ENCODE data around the gene ACP7. TPM values are rescaled to one million over a fixed set of nuclear protein-coding genes. Genes with fewer than 3 reads are reported as not detected.

ACP7 gene
- total RNA-seq, 4 donors from 2014 or later, result not detected

DNA sequence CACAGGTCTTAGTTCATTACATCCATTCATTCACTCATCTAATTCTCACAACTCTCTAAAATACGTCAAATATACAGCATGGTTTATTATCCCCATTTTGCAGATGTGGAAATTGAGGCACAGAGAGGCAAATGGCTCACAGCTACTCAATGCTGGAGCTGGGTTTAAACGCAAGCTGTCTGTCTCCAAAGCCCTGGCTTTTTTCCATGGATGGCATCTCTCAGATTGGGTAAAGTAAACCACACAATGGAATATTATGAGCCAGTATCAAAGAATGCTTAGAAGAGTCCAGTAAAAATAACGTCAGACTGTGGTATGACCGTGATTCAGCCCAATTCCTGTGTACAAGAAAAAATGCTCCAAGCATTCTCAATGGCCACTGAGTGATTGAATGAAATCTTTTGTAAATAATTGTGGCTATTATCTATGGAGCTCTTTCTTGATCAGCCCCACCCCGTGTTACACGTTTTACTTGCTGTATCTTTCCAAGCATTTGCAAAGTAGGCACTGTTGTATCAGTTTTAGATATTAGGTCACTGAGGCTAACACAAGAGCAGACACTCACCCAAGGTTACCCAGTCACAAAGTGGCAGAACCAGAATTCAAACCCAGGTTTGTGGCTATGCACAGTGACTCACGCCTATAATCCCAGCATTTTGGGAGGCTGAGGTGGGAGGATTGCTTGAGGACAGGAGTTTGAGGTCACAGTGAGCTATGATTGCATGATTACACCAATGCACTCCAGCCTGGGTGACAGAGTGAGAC, 5.5 kb upstream of the ACP7 start:
- Histone ChIP-seq H3K27ac (replicated peaks in 1 of 4) (no peak overlapping the region), H3K27me3 (peaks cover 0 to 83% (median 10%) of the 10 kb centered on the region in 4 donors), H3K9me3 (no peaks in the 10 kb centered on the region), H3K4me3 (no peak overlapping the region), H3K4me1 (peaks cover 5 to 10% (median 7%) of the 10 kb centered on the region in 4 donors), H3K36me3 (no peaks in the 10 kb centered on the region)
- no peak for DNase-seq (ENCODE audit: extremely low spot score)
- intact Hi-C loops (cut with DNase I), result no loop called here
- no peak for TF ChIP-seq EP300 (IDR thresholded peaks at IDR 0.05)
- TF ChIP-seq POLR2A (IDR thresholded peaks at IDR 0.05; ENCODE audit: low read depth), result no peak
- no peak for TF ChIP-seq POLR2AphosphoS5 (IDR thresholded peaks at IDR 0.05)
- TF ChIP-seq, protein P1, sequence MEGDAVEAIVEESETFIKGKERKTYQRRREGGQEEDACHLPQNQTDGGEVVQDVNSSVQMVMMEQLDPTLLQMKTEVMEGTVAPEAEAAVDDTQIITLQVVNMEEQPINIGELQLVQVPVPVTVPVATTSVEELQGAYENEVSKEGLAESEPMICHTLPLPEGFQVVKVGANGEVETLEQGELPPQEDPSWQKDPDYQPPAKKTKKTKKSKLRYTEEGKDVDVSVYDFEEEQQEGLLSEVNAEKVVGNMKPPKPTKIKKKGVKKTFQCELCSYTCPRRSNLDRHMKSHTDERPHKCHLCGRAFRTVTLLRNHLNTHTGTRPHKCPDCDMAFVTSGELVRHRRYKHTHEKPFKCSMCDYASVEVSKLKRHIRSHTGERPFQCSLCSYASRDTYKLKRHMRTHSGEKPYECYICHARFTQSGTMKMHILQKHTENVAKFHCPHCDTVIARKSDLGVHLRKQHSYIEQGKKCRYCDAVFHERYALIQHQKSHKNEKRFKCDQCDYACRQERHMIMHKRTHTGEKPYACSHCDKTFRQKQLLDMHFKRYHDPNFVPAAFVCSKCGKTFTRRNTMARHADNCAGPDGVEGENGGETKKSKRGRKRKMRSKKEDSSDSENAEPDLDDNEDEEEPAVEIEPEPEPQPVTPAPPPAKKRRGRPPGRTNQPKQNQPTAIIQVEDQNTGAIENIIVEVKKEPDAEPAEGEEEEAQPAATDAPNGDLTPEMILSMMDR (IDR thresholded peaks at IDR 0.05), result no peak
- WGBS, result 68% methylated on average over 7 of the region's 7 CpGs

DNA sequence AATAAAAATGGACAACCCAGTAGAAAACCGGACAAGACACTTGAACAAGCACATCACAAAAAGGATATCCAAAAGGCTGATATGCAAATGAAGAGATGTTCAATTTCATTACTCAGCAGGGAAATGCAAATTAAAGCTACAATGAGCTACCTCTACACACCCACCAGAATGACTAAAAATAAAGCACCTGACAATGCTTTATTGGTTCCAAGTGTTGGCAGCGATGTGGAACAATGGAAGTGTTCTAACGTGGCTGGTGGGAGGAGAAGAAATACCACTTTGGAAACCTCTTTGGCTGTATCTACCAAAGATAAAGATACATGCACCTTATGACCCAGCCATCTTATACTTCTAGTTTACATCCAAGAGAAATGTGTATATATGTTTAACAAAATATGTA, 3.7 kb upstream of the ACP7 start:
- Histone ChIP-seq H3K9me3 (no peaks in the 10 kb centered on the region), H3K4me3 (no peak overlapping the region), H3K27ac (replicated peaks in 1 of 4) (no peak overlapping the region), H3K4me1 (peaks cover 5 to 20% (median 17%) of the 10 kb centered on the region in 4 donors), H3K27me3 (peaks cover 0 to 93% (median 25%) of the 10 kb centered on the region in 4 donors), H3K36me3 (no peaks in the 10 kb centered on the region)
- no peak for TF ChIP-seq EP300 (IDR thresholded peaks at IDR 0.05)
- TF ChIP-seq POLR2AphosphoS5 (IDR thresholded peaks at IDR 0.05), result no peak
- TF ChIP-seq, protein P1 (IDR thresholded peaks at IDR 0.05), result no peak
- no peak for TF ChIP-seq POLR2A (IDR thresholded peaks at IDR 0.05; ENCODE audit: low read depth)
- WGBS, result 67% methylated on average over 3 of the region's 3 CpGs
- intact Hi-C loops (cut with DNase I), result no loop called here
- no peak for DNase-seq (ENCODE audit: extremely low spot score)

DNA sequence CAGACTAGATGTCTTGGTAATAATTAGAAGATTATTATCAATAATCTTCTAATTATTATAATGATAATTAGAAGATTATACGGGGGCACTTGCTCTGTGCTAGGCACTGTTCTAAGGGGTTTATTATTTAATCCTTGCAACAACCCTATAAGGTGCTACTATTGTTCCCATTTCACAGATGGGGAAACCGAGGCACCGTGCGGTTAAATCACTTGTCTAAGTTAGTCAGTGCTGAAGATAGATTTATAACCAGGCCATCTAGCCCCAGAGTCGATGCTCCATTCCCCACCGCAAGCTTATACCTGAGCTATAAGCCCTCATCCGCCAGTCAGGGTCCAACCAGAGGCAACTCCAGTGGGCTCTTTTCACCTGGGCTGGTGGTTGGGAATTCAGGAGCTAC, 2.0 kb upstream of the ACP7 start:
- DNase-seq (ENCODE audit: extremely low spot score), result no peak
- no peak overlapping the region for H3K27ac ChIP-seq (replicated peaks in 1 of 4)
- H3K4me3 ChIP-seq, result no peak overlapping the region
- intact Hi-C loops (cut with DNase I), result no loop called here
- TF ChIP-seq, protein P1 (IDR thresholded peaks at IDR 0.05), result no peak
- TF ChIP-seq EP300 (IDR thresholded peaks at IDR 0.05) (no peak), POLR2AphosphoS5 (IDR thresholded peaks at IDR 0.05) (no peak), POLR2A (IDR thresholded peaks at IDR 0.05; ENCODE audit: low read depth) (no peak)
- H3K36me3 ChIP-seq, result no peaks in the 10 kb centered on the region
- H3K27me3 ChIP-seq, result peaks cover 0 to 94% (median 29%) of the 10 kb centered on the region in 4 donors
- 92% methylated on average over 7 of the region's 7 CpGs for WGBS
- peaks cover 5 to 20% (median 17%) of the 10 kb centered on the region in 4 donors for H3K4me1 ChIP-seq
- no peaks in the 10 kb centered on the region for H3K9me3 ChIP-seq

DNA sequence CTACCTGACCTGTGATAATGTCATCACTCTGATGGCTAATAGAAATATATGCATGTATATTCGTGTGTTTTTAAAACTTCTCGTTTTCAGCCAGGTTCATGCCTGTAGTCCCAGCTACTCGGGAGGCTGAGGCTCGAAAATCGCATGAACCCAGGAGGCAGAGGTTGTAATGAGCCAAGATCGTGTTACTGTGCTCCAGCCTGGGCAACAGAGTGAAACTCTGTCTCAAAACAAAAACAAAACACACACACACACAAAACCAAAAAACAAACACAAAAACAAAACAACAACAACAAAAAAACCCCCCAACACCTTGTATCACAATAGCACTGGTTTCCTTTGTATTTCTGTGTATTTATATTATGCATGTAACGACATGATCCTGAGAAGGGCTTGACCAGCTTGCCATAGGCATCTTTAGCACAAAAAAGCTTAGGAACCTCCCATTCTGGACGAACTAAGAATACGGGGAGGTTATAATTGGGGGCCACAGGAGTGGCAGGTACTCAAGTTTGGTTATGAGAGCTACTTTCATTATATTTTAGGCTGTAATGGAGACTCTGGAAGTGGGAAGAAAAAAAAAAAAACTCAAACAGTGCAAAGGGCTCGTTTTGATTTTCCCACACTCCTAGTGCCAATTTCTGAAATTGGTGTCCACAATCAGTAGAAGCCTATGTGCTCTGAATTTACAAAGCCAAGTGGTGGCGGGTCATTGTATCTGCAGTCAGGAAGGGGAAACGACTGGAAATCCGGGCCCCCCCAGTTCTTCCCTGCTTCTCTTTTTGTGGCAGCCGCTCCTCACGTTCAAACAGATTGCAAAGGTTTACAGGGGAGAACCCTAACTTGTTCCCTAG, 1.2 kb upstream of the ACP7 start:
- peaks cover 5 to 20% (median 17%) of the 10 kb centered on the region in 4 donors for H3K4me1 ChIP-seq

More for the DNA sequence above, 1.2 kb upstream of the ACP7 start:
- no peak overlapping the region for H3K4me3 ChIP-seq
- no peak overlapping the region for H3K27ac ChIP-seq (replicated peaks in 1 of 4)
- no peak for DNase-seq (ENCODE audit: extremely low spot score)
- no peaks in the 10 kb centered on the region for H3K9me3 ChIP-seq
- peaks cover 0 to 93% (median 29%) of the 10 kb centered on the region in 4 donors for H3K27me3 ChIP-seq
- H3K36me3 ChIP-seq, result no peaks in the 10 kb centered on the region
- TF ChIP-seq, protein P1 (IDR thresholded peaks at IDR 0.05), result no peak
- TF ChIP-seq EP300 (IDR thresholded peaks at IDR 0.05), result no peak
- WGBS, result 25% methylated on average over 15 of the region's 15 CpGs
- intact Hi-C loops (cut with DNase I), result no loop called here

Measured in esophagus muscularis mucosa (tissue), 4 donors.